Cerebellar cortex (tissue), 1 donor: ENCODE measurements around the gene CCDC141.

Experiments used
- DNase-seq: peaks from one replicate; pipeline ENCODE4 v3.0.0-alpha.2; 2015; ENCODE audit warnings: low spot score

CCDC141 gene

DNA sequence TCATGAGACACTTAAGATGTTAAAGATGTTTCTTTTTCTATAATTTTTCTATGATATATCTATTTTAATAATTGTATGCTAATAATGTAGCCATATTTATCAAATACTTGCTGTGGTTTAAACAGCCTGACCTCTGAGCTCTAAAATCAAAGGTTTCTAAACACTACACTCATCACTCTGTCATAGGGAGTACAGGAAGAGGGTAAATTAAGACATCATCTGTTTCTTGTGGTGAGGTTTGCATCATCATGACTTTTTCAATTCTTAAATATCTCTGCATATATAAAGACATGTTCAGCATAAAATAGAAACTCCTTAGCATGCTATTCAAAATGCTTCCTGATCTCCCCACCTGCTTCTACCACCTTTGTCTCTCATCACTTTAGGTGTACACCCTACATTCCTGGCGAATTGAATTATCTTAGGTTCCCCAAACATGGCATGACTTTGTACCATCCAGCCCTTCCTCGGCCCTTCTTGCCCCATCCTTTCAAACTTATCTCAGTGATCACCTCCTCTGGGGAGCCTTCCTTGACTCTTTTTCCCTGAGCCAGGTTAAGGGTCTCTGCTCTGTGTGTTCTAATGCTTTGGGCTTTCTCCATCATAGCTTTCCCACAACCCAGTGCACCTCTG is 137.4 kb downstream of the CCDC141 start:
- DNase-seq: no peak

DNA sequence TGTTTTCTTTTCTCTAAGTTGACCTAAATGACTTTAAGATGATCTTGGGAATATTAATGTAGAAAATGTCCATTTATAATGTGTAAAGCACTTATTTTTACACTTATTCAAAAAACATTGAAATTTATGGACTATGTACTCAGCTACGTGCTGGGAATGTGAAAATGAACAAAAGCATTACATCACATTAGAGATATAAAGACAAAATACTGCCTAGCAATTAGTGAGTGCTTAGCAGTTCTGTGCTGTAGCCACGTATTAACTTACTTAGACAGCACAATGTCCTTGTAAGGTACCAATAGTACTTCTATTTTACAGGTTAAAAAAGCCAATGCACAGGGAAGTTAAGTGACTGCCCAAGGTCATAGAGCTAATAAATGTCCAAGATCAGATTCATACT is 138.9 kb downstream of the CCDC141 start:
- no peak for DNase-seq

GRCh38 chr2:178910005-178910404 is 139.9 kb downstream of the CCDC141 start:
- DNase-seq: no peak

GRCh38 chr2:178909507-178909906 is 140.4 kb downstream of the CCDC141 start:
- DNase-seq: no peak

- DNase-seq: no peak
Observed at GRCh38 chr2:178908810-178909209, 141.1 kb downstream of the CCDC141 start.

GRCh38 chr2:178905261-178905660 is 144.7 kb downstream of the CCDC141 start:
- no peak for DNase-seq

DNA sequence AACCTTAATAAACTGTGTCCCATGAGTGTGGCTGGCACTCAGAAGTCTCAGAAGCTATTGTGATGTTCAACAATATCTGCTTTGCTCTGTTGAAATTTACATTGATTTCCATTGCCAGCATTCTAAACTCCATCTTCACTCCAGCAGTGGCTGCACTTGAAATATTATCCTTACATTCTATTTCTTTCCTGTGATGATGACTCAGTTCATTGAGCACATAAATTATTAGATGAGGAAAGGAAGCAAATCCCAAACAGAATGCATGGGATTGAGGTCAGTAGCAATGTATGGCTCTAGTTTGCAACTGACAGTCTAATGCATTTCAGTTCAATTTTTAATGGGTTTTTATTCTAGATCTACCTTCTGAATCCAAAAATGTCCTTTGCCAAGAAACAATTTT is 150.3 kb downstream of the CCDC141 start:
- DNase-seq: no peak

GRCh38 chr2:178895872-178896271 is 154.1 kb downstream of the CCDC141 start:
- DNase-seq: no peak

- no peak for DNase-seq
Observed at GRCh38 chr2:178895171-178895570, 154.8 kb downstream of the CCDC141 start.

- no peak for DNase-seq
Observed at GRCh38 chr2:178892751-178893625, 156.9 kb downstream of the CCDC141 start.

- no peak for DNase-seq
Observed at GRCh38 chr2:178891959-178892485, 157.9 kb downstream of the CCDC141 start.

GRCh38 chr2:178891265-178891958 is 158.5 kb downstream of the CCDC141 start:
- DNase-seq: peak; percentile 64

- DNase-seq: no peak
Observed at GRCh38 chr2:178886006-178886405, 163.9 kb downstream of the CCDC141 start.

DNA sequence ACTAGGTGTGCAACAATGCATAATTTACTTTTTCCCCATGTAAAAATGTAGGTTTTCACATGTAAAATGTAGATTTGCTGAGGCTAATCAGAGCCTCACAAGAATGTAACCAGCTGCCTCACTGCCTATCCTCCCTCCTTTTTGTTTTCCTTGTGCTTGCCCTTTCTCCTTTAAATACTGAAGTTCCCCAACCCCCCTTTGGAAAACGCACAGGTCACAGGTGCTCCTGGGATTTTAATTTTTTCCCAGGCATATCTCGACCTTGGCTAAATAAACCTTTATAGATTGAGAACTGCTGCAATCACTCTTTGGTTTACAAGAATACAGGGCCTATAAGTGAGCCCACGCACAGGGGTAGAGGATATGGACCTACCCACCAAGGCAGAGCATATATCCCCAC is 165.5 kb downstream of the CCDC141 start:
- DNase-seq: no peak

DNA sequence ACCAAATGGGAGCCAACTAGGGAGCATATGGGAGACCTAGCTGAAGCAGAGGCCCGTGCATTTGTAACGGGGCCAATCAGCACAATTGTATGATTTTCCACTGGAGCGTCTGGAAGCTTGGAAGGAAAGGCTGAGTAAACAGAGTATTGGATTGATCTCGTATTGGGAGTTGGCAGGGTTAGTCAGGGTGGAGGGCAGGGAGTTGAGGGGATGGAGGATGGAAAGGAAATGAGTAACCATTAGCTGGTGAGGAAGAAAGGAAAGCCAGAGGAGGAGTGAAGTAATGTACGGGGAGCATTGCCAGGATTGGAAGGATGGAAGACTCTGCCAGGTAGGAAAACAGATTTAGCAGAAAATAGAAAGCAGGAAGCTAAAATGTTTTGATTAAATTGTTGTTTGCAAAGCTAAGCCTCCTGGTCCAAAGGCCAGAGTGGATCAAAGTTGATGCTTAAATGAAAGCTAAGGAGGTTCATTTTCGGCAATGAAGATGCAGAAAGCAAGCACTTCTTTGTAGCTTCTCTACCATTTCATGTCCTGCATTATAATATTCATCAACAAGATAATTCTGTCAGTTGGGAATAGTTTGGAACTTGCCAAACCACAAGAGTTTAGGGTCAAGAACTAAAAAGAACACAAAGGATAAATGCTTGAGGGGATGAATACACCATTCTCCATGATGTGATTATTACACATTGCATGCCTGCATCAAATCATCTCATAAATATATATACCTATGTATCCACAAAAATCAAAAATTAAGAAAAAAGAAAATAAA is 167.1 kb downstream of the CCDC141 start:
- DNase-seq: no peak

DNA sequence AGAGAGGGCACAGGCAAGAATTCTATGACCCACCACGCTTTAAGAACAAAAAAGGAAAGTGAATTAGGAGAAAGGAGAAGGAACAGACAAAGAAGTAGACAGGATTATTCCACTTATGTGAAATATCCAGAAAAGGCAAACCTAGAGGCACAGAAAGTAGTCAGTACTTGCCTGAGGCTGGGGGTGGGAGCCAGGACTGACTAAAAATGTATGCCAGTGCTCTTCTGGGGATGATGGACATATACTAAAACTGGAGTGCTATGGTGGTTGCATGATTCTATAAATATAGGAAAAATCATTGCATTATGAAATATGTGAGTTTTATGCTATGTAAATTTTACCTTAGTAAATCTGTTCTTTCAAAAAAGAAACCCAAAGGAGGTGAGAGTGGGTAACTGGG is 168.9 kb downstream of the CCDC141 start:
- DNase-seq: no peak

GRCh38 chr2:178880257-178880656 is 169.7 kb downstream of the CCDC141 start:
- no peak for DNase-seq

- no peak for DNase-seq
Observed at GRCh38 chr2:178877874-178878273, 172.1 kb downstream of the CCDC141 start.

GRCh38 chr2:178874529-178875240 is 175.3 kb downstream of the CCDC141 start:
- peak; percentile 11 for DNase-seq

GRCh38 chr2:178873912-178874311 is 176.0 kb downstream of the CCDC141 start:
- DNase-seq: no peak

- no peak for DNase-seq
Observed at GRCh38 chr2:178871536-178871935, 178.4 kb downstream of the CCDC141 start.
